HEK293 (cell line): ENCODE measurements around the gene RAB11B.

Experiments
- CTCF ChIA-PET: fragments of 350-600 bp; formaldehyde crosslinking; extraction: SDS; loops from one replicate; lab custom pipeline; 2021; ENCODE audit warnings: antibody characterized with exemption; lab: Yijun Ruan, JAX
- POLR2A ChIA-PET: fragments of 300-600 bp; formaldehyde crosslinking; extraction: SDS; loops from one replicate; lab custom pipeline; 2020; ENCODE audit warnings: antibody characterized with exemption, inconsistent platforms; lab: Yijun Ruan, JAX
- H3K27ac ChIP-seq: fragments of 200-500 bp; sonication (Bioruptor generic); 2 replicates; pipeline ENCODE4 v1.5.1; 2014; ENCODE audit warnings: low read depth, low read length, control low read depth, inconsistent platforms; ENCODE audit errors: extremely low read depth
- H3K36me3 ChIP-seq, 2 experiments: fragments of 200-500 bp in 1 of 2; sonication (Bioruptor generic) in 1 of 2; 1 replicate in 1 of 2; 2 replicates in 1 of 2; pipeline ENCODE4 v1.5.1; 2014 to 2017; ENCODE audit warnings: inconsistent platforms in 2 of 2, low read length in 2 of 2; ENCODE audit not compliant: control insufficient read depth in 2 of 2, insufficient read depth in 1 of 2
- H3K4me1 ChIP-seq: fragments of 200-500 bp; sonication (Bioruptor generic); 2 replicates; pipeline ENCODE4 v1.5.1; 2014; ENCODE audit warnings: mild to moderate bottlenecking, low read length, inconsistent platforms; ENCODE audit not compliant: control insufficient read depth, insufficient read depth
- H3K4me3 ChIP-seq: 2 replicates; pipeline ENCODE4 v1.5.1; 2011; ENCODE audit warnings: low read depth, mild to moderate bottlenecking, control low read depth, low read length, moderate library complexity
- H3K9me3 ChIP-seq: fragments of 200-500 bp; sonication (Bioruptor generic); 2 replicates; pipeline ENCODE4 v1.5.1; 2014; ENCODE audit warnings: low read depth, low read length, inconsistent platforms; ENCODE audit not compliant: control insufficient read depth, insufficient read depth
- GLI2 ChIP-seq: fragments of 450-650 bp; formaldehyde crosslinking; IDR thresholded peaks from 2 replicates; pipeline ENCODE4; 2017; ENCODE audit warnings: missing biosample characterization, missing genetic modification characterization, low read depth, borderline replicate concordance
- HOXA7 ChIP-seq: sonication (generic); formaldehyde crosslinking; IDR thresholded peaks from 2 replicates; pipeline ENCODE4 v1.8.1; 2022; ENCODE audit warnings: missing genetic modification reagents, borderline replicate concordance
- KLF1 ChIP-seq: fragments of 450-650 bp; formaldehyde crosslinking; IDR thresholded peaks from 2 replicates; pipeline ENCODE4 v1.5.1; 2016; ENCODE audit warnings: missing biosample characterization, missing genetic modification characterization
- MEIS1 ChIP-seq: sonication (generic); formaldehyde crosslinking; IDR thresholded peaks from 2 replicates; pipeline ENCODE4 v1.8.1; 2022; ENCODE audit warnings: missing genetic modification reagents, mild to moderate bottlenecking, borderline replicate concordance
- MZF1 ChIP-seq: fragments of 450-650 bp; formaldehyde crosslinking; IDR thresholded peaks from 2 replicates; pipeline ENCODE4 v1.5.1; 2017; ENCODE audit warnings: missing biosample characterization, missing genetic modification characterization, borderline replicate concordance
- WT1 ChIP-seq: fragments of 450-650 bp; formaldehyde crosslinking; IDR thresholded peaks from 2 replicates; pipeline ENCODE4 v1.5.1; 2016; ENCODE audit warnings: missing biosample characterization, missing genetic modification characterization
- ZBTB17 ChIP-seq: fragments of 450-650 bp; formaldehyde crosslinking; IDR thresholded peaks from 2 replicates; pipeline ENCODE4 v1.5.1; 2016; ENCODE audit warnings: missing biosample characterization, missing genetic modification characterization
- ZFP41 ChIP-seq: fragments of 450-650 bp; formaldehyde crosslinking; IDR thresholded peaks from 2 replicates; pipeline ENCODE4 v1.5.1; 2016; ENCODE audit warnings: missing biosample characterization, missing genetic modification characterization, borderline replicate concordance
- ZNF184 ChIP-seq: fragments of 450-650 bp; IDR thresholded peaks from 2 replicates; pipeline ENCODE4 v1.5.1; 2018; ENCODE audit warnings: missing biosample characterization, mild to moderate bottlenecking, missing genetic modification characterization
- ZNF266 ChIP-seq: fragments of 450-650 bp; formaldehyde crosslinking; IDR thresholded peaks from 2 replicates; pipeline ENCODE4 v1.5.1; 2016; ENCODE audit warnings: missing biosample characterization, missing genetic modification characterization, low read depth
- ZNF335 ChIP-seq: fragments of 450-650 bp; formaldehyde crosslinking; conservative IDR thresholded peaks from 2 replicates; pipeline ENCODE4 v1.5.1; 2016; ENCODE audit warnings: missing biosample characterization, missing genetic modification characterization
- ZNF394 ChIP-seq: fragments of 450-650 bp; formaldehyde crosslinking; IDR thresholded peaks from 2 replicates; pipeline ENCODE4 v1.5.1; 2016; ENCODE audit warnings: missing biosample characterization, missing genetic modification characterization, mild to moderate bottlenecking, moderate library complexity, borderline replicate concordance
- ZNF473 ChIP-seq: fragments of 450-650 bp; formaldehyde crosslinking; IDR thresholded peaks from 2 replicates; pipeline ENCODE4 v1.5.1; 2017; ENCODE audit warnings: missing biosample characterization, missing genetic modification characterization
- ZNF548 ChIP-seq: fragments of 450-650 bp; formaldehyde crosslinking; IDR thresholded peaks from 2 replicates; pipeline ENCODE4 v1.5.1; 2016; ENCODE audit warnings: missing biosample characterization, missing genetic modification characterization
- ZNF555 ChIP-seq: fragments of 450-650 bp; formaldehyde crosslinking; conservative IDR thresholded peaks from 2 replicates; pipeline ENCODE4 v1.5.1; 2017; ENCODE audit warnings: missing biosample characterization, mild to moderate bottlenecking, missing genetic modification characterization, inconsistent platforms
- ZNF571 ChIP-seq: fragments of 450-650 bp; formaldehyde crosslinking; IDR thresholded peaks from 2 replicates; pipeline ENCODE4 v1.5.0; 2017; ENCODE audit warnings: missing biosample characterization, missing genetic modification characterization
- ZNF621 ChIP-seq: fragments of 450-650 bp; formaldehyde crosslinking; IDR thresholded peaks from 2 replicates; pipeline ENCODE4 v1.5.1; 2017; ENCODE audit warnings: missing biosample characterization, missing genetic modification characterization
- ZNF785 ChIP-seq: fragments of 450-650 bp; formaldehyde crosslinking; IDR thresholded peaks from 2 replicates; pipeline ENCODE4 v1.5.1; 2016; ENCODE audit warnings: missing biosample characterization, missing genetic modification characterization
- ZNF792 ChIP-seq: fragments of 450-650 bp; formaldehyde crosslinking; IDR thresholded peaks from 2 replicates; pipeline ENCODE4 v1.5.1; 2016; ENCODE audit warnings: missing biosample characterization, missing genetic modification characterization
- ZSCAN23 ChIP-seq: fragments of 450-650 bp; formaldehyde crosslinking; IDR thresholded peaks from 2 replicates; pipeline ENCODE4 v1.5.1; 2016; ENCODE audit warnings: missing biosample characterization, missing genetic modification characterization
- ZXDB ChIP-seq: fragments of 450-650 bp; formaldehyde crosslinking; IDR thresholded peaks from 2 replicates; pipeline ENCODE4 v1.5.1; 2016; ENCODE audit warnings: missing biosample characterization, missing genetic modification characterization
- TF ChIP-seq, protein P1 (sequence below): fragments of 450-650 bp; formaldehyde crosslinking; IDR thresholded peaks from 2 replicates; pipeline ENCODE4 v1.5.1; 2016; ENCODE audit warnings: missing biosample characterization, missing genetic modification characterization, low read depth
- TF ChIP-seq, protein P2 (sequence below): fragments of 450-650 bp; formaldehyde crosslinking; IDR thresholded peaks from 2 replicates; pipeline ENCODE4 v1.5.1; 2016; ENCODE audit warnings: missing biosample characterization, missing genetic modification characterization, borderline replicate concordance

Gene RAB11B

DNA sequence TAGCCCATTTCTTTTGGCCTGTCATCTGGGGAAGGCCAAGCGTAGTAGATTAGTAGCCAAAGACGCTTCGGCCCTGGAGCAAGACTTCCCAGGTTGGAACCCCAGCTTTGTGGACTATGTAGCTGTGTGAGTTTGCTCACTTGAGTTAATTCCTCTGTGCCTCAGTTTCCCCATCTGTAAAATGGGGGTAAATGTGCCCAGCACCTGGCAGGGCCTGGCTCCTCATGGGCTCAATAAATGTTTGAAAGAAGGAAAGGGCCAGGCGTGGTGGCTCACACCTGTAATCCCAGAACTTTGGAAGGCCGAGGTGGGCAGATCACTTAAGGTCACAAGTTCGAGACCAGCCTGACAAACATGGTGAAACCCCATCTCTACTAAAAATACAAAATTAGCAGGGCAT, 39.7 kb downstream of the RAB11B start (continued):
- TF ChIP-seq ZBTB17 (no peak), ZNF335 (tag by site-specific recombination) (no peak), MZF1 (tag by site-specific recombination) (no peak), GLI2 (tag by site-specific recombination) (no peak), ZSCAN23 (no peak)

DNA sequence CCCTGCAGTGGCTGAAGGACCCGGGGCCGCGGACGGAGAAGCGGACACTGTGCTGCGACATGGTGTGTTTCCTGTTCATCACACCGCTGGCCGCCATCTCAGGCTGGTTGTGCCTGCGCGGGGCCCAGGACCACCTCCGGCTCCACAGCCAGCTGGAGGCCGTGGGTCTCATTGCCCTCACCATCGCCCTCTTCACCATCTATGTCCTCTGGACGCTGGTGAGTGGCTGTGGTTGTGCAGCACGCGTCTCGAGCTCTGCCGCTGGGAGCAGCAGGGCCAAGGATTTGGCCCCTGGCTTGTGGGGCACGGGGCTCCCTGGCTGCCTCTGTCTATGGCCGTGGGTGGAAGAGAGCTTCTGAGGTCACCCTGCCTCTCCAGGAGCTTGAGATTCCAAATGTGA, 40.5 kb downstream of the RAB11B start:
- H3K36me3 ChIP-seq, result peaks cover 0 to 4% of the 10 kb centered on the region in 2 experiments; a peak in 2 of 3 replicates
- no peak overlapping the region for H3K4me3 ChIP-seq
- H3K27ac ChIP-seq, result no peak overlapping the region
- CTCF ChIA-PET, result interaction anchor here (1.0 kb wide), 1 partner anchor 75 kb away, joined by 4 read pairs; no protein-coding TSS in a partner anchor
- no peaks in the 10 kb centered on the region for H3K9me3 ChIP-seq
- no peaks in the 10 kb centered on the region for H3K4me1 ChIP-seq
- POLR2A ChIA-PET, result no interaction called here
- TF ChIP-seq ZNF621, result no peak
- no peak for TF ChIP-seq KLF1 (tag by site-specific recombination)
- no peak for TF ChIP-seq ZNF555 (tag by site-specific recombination)
- TF ChIP-seq MEIS1 (CRISPR knock-in tag), result no peak
- no peak for TF ChIP-seq ZNF548 (tag by site-specific recombination)
- TF ChIP-seq ZNF266 (tag by site-specific recombination), result no peak
- TF ChIP-seq ZNF473 (tag by site-specific recombination), result no peak
- TF ChIP-seq ZXDB (tag by site-specific recombination), result no peak
- no peak for TF ChIP-seq ZNF184 (tag by site-specific recombination)
- TF ChIP-seq HOXA7, result no peak
- TF ChIP-seq, protein P1, sequence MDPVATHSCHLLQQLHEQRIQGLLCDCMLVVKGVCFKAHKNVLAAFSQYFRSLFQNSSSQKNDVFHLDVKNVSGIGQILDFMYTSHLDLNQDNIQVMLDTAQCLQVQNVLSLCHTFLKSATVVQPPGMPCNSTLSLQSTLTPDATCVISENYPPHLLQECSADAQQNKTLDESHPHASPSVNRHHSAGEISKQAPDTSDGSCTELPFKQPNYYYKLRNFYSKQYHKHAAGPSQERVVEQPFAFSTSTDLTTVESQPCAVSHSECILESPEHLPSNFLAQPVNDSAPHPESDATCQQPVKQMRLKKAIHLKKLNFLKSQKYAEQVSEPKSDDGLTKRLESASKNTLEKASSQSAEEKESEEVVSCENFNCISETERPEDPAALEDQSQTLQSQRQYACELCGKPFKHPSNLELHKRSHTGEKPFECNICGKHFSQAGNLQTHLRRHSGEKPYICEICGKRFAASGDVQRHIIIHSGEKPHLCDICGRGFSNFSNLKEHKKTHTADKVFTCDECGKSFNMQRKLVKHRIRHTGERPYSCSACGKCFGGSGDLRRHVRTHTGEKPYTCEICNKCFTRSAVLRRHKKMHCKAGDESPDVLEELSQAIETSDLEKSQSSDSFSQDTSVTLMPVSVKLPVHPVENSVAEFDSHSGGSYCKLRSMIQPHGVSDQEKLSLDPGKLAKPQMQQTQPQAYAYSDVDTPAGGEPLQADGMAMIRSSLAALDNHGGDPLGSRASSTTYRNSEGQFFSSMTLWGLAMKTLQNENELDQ (tag by site-specific recombination), result no peak
- no peak for TF ChIP-seq ZNF785 (tag by site-specific recombination)
- no peak for TF ChIP-seq ZFP41 (tag by site-specific recombination)
- TF ChIP-seq ZNF571 (tag by site-specific recombination), result no peak
- TF ChIP-seq, protein P2, sequence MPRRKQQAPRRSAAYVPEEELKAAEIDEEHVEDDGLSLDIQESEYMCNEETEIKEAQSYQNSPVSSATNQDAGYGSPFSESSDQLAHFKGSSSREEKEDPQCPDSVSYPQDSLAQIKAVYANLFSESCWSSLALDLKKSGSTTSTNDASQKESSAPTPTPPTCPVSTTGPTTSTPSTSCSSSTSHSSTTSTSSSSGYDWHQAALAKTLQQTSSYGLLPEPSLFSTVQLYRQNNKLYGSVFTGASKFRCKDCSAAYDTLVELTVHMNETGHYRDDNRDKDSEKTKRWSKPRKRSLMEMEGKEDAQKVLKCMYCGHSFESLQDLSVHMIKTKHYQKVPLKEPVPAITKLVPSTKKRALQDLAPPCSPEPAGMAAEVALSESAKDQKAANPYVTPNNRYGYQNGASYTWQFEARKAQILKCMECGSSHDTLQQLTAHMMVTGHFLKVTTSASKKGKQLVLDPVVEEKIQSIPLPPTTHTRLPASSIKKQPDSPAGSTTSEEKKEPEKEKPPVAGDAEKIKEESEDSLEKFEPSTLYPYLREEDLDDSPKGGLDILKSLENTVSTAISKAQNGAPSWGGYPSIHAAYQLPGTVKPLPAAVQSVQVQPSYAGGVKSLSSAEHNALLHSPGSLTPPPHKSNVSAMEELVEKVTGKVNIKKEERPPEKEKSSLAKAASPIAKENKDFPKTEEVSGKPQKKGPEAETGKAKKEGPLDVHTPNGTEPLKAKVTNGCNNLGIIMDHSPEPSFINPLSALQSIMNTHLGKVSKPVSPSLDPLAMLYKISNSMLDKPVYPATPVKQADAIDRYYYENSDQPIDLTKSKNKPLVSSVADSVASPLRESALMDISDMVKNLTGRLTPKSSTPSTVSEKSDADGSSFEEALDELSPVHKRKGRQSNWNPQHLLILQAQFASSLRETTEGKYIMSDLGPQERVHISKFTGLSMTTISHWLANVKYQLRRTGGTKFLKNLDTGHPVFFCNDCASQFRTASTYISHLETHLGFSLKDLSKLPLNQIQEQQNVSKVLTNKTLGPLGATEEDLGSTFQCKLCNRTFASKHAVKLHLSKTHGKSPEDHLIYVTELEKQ (tag by site-specific recombination), result no peak
- TF ChIP-seq WT1 (tag by site-specific recombination), result no peak
- no peak for TF ChIP-seq ZNF792
- no peak for TF ChIP-seq ZNF394
- TF ChIP-seq, all 188 proteins: peak for 0
